Omental fat pad (tissue), 4 donors: ENCODE results near the gene LPCAT2. TPM values are rescaled to one million over a fixed set of nuclear protein-coding genes. Genes with fewer than 3 reads are reported as not detected.
"Not testable (repeated sequence)": the region's sequence is repeated elsewhere in the genome, so short reads cannot be mapped to it uniquely, and the experiment has no call there.

Experiments
- ATAC-seq: fragments of 150-250 bp; one replicate; pipeline ENCODE4 v1.9.1; 2016; ENCODE audit warnings: mild to moderate bottlenecking, moderate library complexity; ENCODE audit not compliant: low FRiP score
- DNase-seq: peaks from one replicate; pipeline ENCODE4 v3.0.0-alpha.2; 2019; ENCODE audit warnings: low spot score
- total RNA-seq, 4 donors: library from RNA; depleted of rRNA; stranded (reverse); fragments of >200 nt; gene quantifications; one replicate each; pipeline ENCODE4 v1.1.0, GENCODE V29; 2016
- TF ChIP-seq, protein P1 (sequence below), 3 donors: fragments of 450-650 bp; IDR thresholded peaks; one replicate each; pipeline ENCODE4 v1.5.1; 2016 to 2017; ENCODE audit warnings: antibody characterized with exemption in 3 of 3, mild to moderate bottlenecking in 3 of 3, moderate library complexity in 2 of 3

The LPCAT2 gene
- total RNA-seq, 4 donors from 2014 or later, result 9.6 to 20.5 (median 15.9) TPM

- DNase-seq (no peak), ATAC-seq (no peak)
- TF ChIP-seq, protein P1, sequence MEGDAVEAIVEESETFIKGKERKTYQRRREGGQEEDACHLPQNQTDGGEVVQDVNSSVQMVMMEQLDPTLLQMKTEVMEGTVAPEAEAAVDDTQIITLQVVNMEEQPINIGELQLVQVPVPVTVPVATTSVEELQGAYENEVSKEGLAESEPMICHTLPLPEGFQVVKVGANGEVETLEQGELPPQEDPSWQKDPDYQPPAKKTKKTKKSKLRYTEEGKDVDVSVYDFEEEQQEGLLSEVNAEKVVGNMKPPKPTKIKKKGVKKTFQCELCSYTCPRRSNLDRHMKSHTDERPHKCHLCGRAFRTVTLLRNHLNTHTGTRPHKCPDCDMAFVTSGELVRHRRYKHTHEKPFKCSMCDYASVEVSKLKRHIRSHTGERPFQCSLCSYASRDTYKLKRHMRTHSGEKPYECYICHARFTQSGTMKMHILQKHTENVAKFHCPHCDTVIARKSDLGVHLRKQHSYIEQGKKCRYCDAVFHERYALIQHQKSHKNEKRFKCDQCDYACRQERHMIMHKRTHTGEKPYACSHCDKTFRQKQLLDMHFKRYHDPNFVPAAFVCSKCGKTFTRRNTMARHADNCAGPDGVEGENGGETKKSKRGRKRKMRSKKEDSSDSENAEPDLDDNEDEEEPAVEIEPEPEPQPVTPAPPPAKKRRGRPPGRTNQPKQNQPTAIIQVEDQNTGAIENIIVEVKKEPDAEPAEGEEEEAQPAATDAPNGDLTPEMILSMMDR (IDR thresholded peaks at IDR 0.05), result no peak
These were observed 76.8 kb downstream of the LPCAT2 start for GRCh38 chr16:55585631-55586030.

DNA sequence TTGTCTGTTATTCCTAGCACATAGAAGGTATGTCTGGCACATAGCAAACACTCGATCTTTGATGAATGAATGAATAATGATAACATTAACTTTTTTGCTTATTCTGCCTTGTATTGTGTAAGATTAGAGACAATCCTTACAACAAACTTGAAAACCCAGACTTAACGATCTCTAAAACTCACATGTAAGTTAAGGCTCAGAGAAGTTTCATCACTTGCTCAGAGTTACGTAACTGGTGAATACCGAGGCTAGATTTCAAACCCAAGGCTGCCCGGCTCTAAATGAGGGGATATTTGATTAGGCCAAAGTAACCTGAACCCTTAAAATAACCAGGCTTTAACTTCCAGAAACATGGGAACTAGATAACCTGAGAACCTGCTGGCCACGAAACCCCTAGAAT, 79.9 kb downstream of the LPCAT2 start:
- no peak for ATAC-seq
- TF ChIP-seq, protein P1 (IDR thresholded peaks at IDR 0.05), result no peak
- no peak for DNase-seq

GRCh38 chr16:55592306-55592705, 83.4 kb downstream of the LPCAT2 start:
- TF ChIP-seq, protein P1 (IDR thresholded peaks at IDR 0.05), result no peak
- DNase-seq, result no peak
- ATAC-seq, result no peak

DNA sequence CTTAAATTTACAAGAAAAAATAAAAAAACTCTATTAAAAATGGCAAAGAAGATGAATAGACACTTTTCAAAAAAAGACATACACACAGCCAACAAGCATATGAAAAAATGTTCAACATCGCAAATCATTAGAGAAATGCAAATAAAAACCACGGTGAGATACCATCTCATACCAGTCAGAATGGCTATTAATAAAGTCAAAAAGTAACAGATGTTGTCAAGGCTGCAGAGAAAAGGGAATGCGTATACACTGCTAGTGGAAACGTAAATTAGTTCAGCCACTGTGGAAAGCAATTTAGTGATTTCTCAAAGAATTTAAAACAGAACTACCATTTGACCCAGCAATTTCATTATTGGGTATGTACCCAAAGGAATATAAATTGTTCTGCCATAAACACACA, 89.1 kb downstream of the LPCAT2 start:
- ATAC-seq (no peak), DNase-seq (no peak)
- TF ChIP-seq, protein P1 (IDR thresholded peaks at IDR 0.05), result no peak

GRCh38 chr16:55605754-55606336, 97.0 kb downstream of the LPCAT2 start:
- DNase-seq (no peak), ATAC-seq (no peak)
- TF ChIP-seq, protein P1 (IDR thresholded peaks at IDR 0.05), result no peak

DNA sequence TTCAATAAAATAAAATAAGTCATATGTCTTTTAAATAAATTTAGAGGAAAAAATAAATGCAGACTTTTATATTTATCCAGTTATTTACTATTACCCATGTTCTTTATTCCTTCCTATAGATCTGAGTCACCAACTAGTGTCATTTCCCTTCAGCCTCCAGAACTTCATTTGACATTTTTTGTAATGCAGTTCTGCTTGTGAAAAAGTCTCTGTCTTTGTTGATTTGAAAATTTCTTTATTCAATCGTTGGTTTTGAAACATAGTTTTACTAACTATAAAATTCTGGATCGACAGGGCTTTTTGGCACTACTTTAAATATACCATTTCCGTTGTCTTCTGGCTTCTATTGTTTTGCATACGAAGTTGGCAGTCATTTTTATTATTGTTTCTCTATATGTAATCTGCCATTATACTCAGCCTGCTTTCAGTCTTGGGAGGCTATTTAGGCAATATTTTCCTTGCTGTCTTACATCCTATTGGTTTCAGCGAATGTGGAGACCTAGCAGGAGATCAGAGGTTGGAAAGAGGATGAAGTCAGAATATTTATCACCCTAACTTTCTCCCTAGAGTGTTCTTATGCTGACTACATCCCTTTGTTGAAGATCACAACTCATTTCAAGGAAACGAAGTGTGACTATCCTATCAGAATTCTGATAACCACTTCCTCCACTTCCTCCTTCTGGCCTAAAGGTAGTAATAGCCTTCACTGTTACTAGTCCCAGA, 104.9 kb downstream of the LPCAT2 start:
- ATAC-seq (no peak), DNase-seq (no peak)
- TF ChIP-seq, protein P1 (IDR thresholded peaks at IDR 0.05), result no peak

DNA sequence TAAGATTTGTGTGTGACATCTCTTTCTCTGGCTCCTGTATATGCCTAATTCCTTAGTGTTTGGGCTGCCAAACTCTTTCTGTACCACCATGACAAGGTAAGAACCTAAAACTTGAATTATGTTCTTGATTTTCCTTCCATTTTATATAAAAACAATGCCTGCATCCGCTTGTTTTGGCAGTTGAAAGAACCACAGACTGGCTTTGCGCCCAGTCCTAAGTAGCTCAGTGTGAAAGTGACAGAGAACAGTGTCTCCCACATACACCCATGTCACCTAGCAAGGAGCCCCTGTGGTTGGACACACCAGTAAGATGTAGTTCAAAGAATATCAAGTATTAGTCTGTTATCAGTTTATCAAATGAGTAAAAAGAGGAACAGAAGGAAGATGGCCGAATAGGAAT, 106.2 kb downstream of the LPCAT2 start:
- ATAC-seq (no peak), DNase-seq (no peak)
- TF ChIP-seq, protein P1 (IDR thresholded peaks at IDR 0.05), result no peak

GRCh38 chr16:55615670-55616069, 106.8 kb downstream of the LPCAT2 start:
- not testable (repeated sequence) for ATAC-seq, DNase-seq
